Stimulated activated CD8-positive, alpha-beta memory T cell treated with anti-CD3 and anti-CD28 coated beads, Interleukin-12 subunit alpha, Interleukin-12 subunit beta, amount 100 ng/mL, for 24 hours (primary cell): ENCODE data around the gene KBTBD4.

Experiments used
- DNase-seq: peaks from one replicate; pipeline ENCODE4 v3.0.0-alpha.2; 2020; ENCODE audit errors: extremely low read depth

The KBTBD4 gene

DNA sequence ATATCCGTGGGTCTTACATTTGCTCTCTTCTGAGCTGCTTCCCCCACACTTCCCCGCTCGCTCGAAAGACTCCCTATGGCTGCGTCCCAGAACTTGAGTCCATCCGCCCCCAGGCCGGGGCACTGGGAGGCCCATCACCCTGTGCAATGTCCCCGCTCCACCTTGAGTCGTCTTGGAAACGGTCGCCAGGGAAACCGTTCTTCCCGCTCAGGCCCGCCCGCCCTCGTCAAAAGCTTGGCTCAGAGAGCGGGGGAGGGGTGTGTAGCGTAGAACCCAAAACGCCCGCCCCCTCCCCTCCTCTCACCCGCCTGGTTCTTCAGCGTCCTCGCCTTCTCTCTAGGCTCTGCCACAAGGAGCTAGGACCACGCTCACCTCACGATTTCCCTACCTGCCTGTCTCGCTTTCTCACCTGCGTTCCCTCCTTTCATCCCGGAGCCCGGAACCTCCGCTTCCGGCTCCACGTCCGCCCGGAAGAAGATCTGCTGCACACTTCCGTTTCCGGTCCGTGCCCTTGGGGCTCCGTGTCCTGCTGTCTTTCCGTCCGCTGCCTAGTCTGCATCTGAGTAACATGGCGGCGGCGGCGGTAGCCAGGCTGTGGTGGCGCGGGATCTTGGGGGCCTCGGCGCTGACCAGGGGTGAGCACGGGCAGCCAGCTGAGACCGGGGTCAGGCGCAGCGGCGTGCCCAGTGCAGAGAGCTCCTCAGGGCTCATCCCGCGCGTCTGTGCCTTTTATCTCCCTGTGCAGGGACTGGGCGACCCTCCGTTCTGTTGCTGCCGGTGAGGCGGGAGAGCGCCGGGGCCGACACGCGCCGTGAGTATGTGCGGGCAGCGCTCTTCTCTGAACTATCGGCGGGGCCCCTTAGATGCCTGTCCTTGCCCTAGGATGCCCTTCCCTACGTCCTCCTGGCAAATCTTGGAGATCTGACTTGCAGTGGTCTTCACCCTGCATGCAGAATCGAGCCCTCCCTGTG is at the start of gene KBTBD4, which contains the start of gene NDUFS3:
Gene KBTBD4 (minus strand): TSS at position 447 of the 971 bp plus-strand sequence. CDS start 19 bp downstream, at position 428.
Gene NDUFS3 (plus strand): TSS at position 551 of the 971 bp plus-strand sequence. CDS start 18 bp downstream, at position 569.
- DNase-seq, result peak; percentile 68

DNA sequence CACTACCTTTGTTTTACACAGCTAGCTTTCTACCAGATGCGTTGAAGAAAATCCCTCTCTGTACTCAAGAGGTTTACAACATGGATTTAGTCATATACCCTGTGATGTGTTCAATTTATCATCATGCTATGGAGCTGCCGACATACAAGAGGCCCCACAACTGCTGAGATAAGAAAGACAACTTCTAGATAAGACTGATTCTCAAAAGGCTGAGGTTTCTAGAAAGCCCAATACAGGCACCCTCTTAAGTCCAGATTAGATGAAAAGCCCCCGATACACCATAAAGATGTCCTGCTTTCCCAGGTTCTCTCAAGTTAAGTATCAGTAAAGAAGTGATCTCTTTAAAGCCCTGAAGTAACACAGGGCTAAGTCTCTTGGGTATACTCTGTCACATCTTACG is 49.3 kb upstream of the KBTBD4 start:
- DNase-seq, result no peak

DNA sequence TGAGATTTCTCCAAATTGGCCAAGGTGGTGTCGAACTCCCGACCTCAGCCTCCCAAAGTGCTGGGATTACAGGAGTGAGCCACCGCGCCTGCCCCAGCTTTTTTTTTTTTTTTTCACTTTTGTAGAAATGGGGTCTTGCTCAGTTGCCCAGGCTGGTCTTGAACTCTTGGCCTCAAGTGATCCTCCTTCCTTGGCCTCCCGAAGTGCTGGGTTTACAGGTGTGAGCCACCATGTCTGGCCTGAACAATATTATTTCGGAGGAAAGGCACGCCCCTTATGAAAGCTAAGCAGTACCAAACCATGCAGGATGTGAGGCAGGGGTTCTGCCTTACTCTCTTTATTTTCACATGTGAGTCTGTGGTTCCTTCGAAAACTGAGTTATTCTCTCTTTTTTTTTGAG is 47.5 kb upstream of the KBTBD4 start:
- no peak for DNase-seq

DNA sequence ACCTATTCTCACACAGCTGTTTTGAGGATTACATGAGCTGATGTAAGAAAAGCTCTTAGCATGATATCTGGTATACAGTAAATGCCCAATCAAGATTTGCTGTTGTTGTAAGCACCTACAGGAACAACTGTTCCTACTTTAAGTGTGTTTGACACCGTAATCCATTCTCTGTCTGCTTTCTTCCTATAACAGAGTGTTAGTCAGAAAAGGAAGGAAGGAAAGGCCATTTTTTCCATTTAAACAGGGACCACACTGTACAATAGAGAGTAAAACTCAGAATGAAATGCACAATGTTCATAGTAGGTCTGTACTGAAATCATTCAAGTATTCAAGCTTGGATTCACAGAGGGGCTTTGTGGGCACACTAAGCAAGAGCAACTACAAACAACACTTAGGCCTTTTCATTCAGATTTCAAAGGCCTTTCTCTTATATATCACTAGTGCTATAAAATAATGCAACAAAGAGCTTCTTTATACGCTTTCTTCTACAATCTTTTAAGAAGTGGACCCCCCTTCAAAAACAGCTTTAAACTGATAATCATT is 42.1 kb upstream of the KBTBD4 start:
- no peak for DNase-seq

DNA sequence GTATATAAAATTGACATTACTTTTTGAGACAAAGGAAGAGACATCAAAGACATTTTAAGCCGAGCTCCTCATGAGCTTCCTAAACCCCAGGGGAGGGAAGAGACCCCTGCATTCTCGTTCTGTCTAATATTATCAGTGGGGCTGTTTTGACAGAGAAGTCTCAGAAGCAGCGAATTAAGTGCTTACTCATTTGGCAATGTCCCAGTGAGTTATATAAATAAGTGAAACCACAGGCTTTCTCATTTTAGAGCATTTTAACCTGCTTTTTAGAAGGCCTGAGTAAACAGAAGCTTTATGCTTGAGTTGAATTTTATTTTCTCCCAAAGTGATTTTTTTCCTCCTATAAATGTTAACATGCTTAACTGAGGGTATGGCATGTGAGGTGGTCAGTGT is 38.6 kb upstream of the KBTBD4 start:
- DNase-seq, result no peak

DNA sequence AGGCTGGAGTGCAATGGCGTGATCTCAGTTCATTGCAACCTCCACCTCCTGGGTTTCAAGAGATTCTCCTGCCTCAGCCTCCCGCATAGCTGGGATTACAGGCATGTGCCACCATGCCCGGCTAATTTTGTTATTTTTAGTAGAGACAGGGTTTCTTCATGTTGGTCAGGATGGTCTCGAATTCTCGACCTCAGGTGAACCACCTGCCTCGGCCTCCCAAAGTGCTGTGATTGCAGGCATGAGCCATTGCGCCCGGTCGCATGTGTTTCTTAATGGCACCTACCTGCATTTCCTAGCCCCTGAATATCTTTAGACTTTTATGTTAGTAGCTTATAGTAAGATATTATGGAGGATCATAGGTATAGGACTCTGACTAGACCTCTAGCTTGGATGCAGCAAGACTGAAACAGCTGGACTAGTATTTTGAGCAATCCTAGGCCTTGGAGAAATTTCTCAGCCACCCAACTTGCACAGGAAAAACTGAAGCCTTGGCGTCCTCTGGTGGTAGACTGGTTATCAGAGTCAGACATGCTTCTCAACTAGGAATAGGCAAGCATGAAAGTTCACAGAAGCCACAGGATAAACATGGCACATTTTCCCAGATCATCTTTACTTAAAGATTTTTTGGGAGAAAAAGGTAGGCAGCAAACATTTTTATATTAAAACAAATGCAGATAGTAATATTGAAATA is 38.1 kb upstream of the KBTBD4 start:
- DNase-seq, result no peak

DNA sequence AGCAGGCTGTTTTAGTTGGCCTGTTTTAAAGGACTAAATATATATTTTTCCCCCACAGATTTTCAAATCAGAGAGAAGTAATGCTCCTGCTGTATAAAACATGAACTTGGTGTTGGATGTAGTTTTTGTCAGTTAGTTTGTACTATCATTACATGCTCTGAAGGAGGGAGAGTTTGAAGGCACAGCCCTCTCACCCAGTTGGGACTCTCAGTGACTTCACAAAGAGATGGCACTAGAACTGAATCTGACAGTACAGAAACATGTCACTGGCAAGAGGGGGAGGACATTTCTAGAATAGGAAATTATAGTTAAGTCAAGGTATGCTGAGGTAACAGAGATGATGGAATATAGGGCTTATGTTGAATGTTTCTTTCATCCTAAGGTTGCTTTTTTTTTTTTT is 36.5 kb upstream of the KBTBD4 start:
- DNase-seq, result no peak

DNA sequence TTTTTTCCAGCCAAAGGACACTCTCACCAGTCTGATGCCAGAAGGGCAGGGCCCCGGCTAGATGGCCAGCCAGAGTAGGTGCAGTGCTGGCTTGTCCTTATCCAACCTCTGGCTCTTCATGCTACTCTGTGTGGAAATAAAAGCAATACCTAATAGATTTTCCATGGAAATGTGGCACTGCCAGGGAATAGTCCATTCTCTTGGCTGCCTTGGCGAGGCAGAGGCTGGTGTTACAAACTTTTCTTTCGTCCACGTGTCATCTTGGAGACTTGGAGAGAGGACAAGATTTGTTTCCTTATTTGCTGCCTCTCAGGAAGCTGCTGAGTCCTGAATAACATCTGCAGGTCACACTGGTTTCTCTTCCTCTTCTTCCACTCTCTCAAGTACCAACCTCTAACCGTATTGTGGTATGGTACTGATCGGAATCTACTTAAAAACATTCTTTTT is 32.6 kb upstream of the KBTBD4 start:
- DNase-seq, result no peak

DNA sequence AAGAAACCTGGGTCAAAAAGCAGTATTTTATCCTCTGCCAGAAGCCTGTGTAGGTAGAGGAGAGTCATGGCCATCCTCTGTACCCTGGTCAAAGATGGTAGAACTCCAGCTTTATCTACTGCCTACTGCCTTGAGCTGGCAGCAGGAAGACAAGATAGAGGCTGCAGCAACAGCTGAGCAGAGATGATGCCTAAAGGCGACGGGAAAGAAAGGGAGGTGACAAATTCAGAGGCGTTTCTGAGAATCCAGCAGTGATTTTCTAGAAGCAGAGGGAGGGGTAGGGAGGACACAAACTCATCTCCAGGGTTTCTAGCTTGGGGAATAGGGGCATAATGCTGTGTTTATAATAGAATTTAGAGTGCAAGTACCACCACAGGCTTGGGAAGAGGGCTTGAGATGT is 30.9 kb upstream of the KBTBD4 start:
- DNase-seq, result no peak

DNA sequence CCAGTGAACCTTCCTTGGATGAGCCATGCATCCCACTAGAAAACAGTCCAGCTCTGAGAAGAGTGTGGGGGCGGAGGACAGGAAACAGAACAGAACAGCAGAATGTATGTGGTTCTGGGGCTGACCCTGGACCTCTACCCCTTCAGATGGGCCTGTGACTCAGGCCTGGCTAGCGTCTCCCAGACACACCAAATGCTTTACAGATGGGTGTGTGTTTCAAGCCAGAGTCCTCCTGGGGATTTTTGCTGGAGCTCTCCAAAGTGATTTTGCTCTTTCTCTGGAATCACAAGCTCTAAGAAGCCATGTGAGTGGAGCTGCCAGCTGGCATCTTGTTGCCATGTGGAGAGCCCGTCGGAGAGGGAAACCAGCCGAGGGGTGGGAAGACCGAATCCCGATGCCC is 28.6 kb upstream of the KBTBD4 start:
- DNase-seq, result no peak

DNA sequence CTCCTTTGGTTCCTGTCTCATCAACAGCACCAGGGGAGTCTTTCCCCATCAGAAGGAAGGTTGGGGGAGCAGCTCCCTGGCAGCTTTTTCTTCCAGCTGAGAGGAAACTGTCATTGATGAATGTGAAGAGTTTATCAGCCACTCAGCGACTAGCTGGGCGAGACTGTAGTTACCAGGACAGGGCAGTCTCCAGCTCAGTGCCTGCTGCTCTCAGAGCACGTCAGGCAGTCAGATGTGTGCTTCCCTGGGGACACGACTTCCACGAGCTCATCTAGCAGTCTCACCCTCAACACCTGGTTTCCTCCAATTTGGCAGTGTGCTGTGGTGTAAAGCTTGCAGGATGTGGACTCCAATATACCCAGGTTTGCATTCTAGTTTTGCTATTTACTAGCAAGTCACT is 28.0 kb upstream of the KBTBD4 start:
- no peak for DNase-seq

DNA sequence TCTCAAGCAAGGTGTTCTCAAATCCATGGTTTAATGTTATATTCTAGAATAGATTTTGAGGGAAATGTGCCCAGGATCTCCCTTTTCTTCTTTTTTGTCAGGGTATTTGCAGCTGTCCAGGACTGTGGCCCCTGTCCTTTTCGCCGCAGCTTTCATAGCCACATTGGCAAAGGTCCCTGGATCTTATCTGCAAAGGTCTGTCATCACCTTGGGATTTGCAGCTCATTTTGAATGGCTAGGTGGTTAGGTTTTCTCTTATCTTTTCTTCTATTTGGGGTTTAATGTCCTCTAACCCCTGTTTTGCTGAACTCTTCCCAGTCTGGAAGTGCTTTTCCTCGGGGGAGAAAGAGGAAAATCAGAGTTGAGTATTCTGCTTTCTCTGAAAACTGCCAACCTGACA is 27.2 kb upstream of the KBTBD4 start:
- DNase-seq, result no peak

DNA sequence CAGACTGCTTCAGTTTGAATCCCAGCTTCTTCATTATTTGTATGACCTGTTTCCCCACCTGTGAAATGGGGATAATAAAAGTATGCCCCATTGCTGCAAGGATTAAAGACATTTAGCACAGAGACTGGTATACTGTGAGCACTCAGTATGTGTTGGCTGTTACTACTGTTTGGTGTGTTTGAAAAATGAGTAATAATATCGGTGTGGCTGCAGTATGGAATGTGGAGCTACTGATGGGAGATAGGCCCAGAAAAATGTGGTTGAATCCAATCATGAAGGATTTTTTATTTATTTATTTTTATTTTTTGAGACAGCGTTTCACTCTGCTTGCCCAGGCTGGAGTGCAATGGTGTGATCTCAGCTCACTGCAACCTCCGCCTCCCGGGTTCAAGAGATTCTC is 24.5 kb upstream of the KBTBD4 start:
- DNase-seq, result no peak

DNA sequence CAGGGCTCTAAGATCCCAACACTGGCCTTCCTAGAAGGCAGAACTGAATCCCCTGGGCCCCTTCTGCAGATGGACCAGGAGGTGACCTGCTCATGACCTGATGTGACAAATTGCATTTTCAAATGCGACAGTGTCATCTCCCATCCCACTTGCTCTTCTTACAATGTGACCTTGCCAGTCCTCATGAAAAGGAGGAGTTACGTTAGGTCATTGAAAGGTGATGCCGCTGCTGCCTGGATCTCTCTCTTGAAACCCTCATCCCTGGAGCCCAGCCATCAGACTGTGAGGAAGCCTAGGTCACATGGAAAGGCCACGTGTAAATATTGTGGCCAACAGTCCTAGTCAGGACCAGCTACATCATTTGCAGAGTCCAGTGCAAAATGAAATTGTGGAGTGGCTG is 21.1 kb upstream of the KBTBD4 start:
- no peak for DNase-seq

DNA sequence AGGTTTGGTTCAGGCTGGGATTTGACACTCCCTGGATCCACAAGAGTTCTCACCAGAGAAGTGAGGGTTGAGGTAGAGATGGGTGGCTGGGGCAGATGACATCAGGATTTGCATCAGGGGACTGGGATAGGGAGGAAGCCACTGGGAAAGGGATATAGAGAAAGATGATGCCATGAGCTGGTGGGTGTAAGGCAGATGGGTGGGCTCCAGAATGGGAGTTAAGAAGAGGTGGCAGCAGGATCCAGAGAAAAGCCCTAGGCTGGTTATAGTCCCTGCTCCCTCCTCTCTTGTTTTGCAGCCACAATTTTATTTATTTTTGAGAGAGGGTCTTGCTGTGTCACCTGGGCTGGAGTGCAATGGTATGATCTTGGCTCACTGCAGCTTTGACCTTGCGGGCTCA is 17.2 kb upstream of the KBTBD4 start:
- DNase-seq, result no peak

DNA sequence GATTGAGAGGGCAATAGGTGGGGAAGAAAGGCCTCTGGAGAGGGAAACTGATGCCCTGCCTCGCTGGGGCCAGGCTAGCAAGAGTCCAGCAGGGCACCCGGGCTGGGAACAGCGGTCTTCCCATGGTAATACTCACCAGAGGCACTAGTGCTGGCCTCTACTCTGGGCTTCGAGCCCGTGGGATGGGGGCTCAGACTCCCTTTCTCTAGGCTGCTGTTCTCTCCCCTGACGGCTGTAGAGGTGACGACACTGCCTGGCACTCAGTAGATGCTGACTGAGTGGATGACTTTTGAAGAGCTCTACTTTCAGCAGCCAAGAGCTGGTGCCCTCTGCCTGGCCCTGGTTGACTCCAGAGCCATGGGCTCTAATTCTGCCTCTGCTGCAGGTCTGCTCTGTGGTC is 16.3 kb upstream of the KBTBD4 start:
- DNase-seq, result no peak

DNA sequence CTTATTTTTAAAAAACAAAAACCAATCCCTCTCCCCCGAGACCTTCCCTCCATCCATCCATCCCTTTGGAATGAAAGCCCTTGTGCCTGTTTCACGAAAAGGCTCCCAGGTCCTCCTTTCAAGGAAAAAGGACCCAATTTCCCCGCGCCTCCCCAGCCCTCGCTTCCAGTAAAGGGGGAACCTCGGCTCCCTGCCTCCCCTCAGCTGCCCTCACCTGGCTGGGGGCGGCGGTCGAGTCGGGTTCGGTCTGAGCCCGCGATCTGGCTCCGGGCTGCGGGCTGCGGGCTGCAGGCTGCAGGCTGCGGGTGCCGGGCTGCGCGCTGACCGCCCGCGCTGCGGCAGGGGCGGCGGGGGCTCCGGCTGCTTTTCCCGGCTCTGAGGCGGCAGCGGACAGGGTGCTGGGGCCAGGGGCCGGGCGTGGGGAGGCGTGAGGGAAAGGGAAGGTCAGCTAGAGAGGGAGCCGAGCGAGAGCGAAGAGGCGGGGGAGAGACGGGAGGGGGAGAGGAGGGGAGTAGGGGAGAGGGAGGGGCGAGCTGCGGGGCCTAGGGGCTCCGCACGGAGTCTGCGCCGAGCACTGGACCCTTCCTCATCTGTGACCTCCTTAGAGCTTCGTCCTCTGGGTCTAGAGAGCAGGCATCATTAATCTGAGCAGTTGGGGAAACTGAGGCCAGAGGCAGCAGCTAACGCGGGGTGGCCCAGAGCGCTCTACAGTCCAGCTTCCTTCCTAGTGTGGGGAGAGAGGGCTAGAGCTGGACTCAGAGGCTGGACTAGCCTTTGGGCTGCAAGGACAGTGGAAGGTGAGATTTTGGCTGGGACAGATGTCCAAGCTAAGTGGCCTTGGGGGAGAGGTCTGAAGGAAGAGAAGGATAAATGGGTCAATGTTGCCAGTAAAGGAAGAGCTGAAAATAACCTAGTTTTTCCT is 15.4 kb upstream of the KBTBD4 start, which contains the start of gene C1QTNF4:
Gene C1QTNF4 (minus strand): TSS at position 478 of the 922 bp plus-strand sequence. CDS start 3,601 bp downstream, outside the sequence.
- no peak for DNase-seq

DNA sequence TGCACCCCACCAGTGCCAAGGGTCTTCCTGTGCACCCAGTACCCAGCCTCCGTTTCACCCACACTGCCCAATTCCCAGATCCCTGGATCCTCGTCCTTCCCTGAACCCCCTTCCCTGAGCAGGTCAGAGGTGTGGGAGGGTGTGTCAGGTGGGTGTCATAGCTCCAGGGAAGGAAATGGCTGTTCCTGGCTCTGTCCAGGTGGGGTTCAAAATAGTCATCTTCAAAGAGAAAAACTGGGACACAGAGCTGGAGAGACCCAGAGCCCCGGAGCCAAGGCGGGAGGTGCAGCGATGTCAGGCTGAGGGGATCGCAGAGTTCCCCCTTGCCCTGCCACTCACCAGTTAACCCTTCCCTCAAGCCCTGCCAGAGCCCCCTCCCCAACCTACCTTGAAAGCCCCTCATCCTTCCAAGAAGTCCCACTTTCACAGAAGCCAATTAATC is 14.7 kb upstream of the KBTBD4 start:
- DNase-seq, result no peak

DNA sequence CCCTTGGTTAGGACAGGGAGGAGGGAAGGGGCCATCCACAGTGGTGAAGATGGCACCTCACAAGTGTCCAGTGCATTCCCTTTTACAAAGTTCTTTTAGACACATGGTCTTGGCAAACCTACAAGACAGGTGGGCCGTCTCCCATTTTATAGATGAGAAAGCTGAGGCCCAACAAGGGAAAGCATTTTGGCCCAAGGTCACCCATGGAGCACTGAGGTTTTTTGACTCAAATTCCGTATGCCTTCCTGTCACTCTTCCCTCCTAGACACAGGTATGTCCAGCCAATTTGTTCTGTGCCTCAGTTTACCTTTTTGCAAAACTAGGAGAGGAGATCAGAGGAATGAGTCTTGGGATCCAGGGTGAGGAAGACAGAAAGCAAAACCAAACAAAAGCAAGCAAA is 14.2 kb upstream of the KBTBD4 start:
- no peak for DNase-seq

DNA sequence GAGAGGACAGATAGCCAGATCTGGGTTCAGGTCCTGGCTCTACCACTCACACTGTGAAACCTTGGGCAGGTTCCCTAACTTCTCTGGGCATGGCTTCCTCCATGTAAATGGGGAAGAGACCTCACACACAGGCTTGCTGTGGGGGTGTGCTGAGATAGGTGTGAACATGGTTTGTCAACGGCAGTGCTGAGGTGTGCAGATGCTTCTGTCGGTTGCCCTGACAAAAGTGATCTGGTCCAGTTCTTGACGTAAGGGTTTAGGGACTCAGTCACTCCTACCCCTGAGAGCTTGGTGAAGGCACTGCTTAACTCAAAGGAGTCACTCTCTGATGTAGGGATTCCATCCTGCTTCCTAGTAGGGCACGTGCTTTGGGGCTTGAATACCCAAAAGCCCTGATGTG is 13.5 kb upstream of the KBTBD4 start:
- no peak for DNase-seq

DNA sequence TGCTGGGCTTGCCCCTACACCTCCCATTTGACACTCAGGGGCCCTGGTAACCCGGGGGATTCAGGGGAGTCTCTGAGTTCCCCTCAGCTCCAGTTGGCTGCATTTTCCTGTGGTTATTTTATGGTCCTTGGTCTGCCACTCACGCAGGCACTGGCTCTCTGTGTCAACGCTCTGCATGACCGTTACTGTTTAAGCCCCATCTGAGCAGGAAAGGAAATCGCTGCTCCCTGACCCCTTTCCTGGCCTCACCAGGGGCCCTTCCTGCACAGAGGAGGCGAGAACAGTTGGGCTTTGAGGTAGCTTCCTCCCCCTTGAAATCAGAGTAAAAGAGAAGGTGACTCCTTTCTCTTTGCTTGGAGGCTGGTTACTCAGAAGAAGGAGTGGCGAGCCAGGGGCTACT is 13.0 kb upstream of the KBTBD4 start:
- DNase-seq, result no peak
